MM.1S (cell line): Measurements from ENCODE around the gene PTPRF.

Experiments used
- EZH2 ChIP-seq: fragments of 300-600 bp; sonication (generic); optimal IDR thresholded peaks from 2 replicates; pipeline ENCODE3; 2017; ENCODE audit warnings: low read depth, mild to moderate bottlenecking, antibody characterized with exemption, low read length, mixed read lengths
- EZH2phosphoT487 ChIP-seq: fragments of 300-600 bp; sonication (generic); IDR thresholded peaks from 2 replicates; pipeline ENCODE4 v1.6.1; 2018; ENCODE audit warnings: antibody characterized with exemption, low read length
- TF ChIP-seq, protein P1 (sequence below): fragments of 300-600 bp; sonication (generic); IDR thresholded peaks from 2 replicates; pipeline ENCODE4 v1.5.1; 2016; ENCODE audit warnings: antibody characterized with exemption, low read length, mixed read lengths

GRCh38 chr1:43527111-43527878 is 3.4 kb upstream of the PTPRF start:
- TF ChIP-seq, protein P1, sequence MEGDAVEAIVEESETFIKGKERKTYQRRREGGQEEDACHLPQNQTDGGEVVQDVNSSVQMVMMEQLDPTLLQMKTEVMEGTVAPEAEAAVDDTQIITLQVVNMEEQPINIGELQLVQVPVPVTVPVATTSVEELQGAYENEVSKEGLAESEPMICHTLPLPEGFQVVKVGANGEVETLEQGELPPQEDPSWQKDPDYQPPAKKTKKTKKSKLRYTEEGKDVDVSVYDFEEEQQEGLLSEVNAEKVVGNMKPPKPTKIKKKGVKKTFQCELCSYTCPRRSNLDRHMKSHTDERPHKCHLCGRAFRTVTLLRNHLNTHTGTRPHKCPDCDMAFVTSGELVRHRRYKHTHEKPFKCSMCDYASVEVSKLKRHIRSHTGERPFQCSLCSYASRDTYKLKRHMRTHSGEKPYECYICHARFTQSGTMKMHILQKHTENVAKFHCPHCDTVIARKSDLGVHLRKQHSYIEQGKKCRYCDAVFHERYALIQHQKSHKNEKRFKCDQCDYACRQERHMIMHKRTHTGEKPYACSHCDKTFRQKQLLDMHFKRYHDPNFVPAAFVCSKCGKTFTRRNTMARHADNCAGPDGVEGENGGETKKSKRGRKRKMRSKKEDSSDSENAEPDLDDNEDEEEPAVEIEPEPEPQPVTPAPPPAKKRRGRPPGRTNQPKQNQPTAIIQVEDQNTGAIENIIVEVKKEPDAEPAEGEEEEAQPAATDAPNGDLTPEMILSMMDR, result no peak
- TF ChIP-seq EZH2phosphoT487 (no peak), EZH2 (no peak)
